HG03457 (cell line): ENCODE results near the gene APMAP.
"Not testable (repeated sequence)": the region's sequence is repeated elsewhere in the genome, so short reads cannot be mapped to it uniquely, and the experiment has no call there.

Experiments used
- ATAC-seq: cut with Tn5 transposase; IDR thresholded peaks from one replicate; pipeline ENCODE4 v1.9.1; 2021; ENCODE audit warnings: moderate number of reproducible peaks; ENCODE audit not compliant: unreplicated experiment

APMAP gene

DNA sequence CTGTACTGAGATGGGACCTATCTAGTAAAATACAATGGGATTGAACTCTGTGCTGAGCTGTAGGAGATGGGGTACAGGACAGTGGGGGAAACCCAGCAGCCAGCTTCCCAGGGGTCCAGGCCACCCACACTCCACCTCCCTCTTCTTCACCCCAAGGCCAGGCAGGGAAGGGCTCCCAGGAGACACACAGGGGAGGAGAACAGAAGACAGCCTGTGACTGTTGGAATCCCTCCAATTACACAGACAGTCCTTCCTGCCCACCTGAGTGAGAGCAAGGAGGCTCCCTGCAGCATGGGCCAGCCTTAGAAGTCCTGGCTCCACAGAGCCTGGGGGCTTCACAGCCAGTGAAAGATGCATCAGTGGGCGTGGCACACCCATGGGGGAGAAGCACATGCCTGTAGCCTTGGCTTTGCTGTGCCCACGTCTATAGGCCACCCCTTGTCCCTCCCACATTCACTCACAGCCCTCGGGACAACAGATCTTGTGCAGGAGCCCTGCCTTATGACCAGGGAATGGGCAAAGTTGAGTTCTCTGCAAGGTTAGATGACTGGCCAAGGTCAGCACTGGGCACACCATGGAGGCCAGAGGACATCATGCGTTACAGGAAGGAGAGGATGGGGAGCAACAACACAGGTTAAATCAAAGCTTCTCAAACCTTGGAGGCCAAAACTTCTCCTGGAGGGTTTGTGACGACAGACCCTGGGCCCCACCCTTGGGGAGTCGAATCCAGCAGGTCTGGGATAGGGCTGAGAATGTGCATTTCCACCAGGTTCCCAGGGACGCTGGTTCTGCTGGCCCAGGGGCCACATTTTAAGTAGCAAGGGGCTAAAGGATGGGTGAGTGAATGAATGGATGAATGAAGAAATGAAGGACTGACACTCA, 55.8 kb downstream of the APMAP start:
- no peak for ATAC-seq

DNA sequence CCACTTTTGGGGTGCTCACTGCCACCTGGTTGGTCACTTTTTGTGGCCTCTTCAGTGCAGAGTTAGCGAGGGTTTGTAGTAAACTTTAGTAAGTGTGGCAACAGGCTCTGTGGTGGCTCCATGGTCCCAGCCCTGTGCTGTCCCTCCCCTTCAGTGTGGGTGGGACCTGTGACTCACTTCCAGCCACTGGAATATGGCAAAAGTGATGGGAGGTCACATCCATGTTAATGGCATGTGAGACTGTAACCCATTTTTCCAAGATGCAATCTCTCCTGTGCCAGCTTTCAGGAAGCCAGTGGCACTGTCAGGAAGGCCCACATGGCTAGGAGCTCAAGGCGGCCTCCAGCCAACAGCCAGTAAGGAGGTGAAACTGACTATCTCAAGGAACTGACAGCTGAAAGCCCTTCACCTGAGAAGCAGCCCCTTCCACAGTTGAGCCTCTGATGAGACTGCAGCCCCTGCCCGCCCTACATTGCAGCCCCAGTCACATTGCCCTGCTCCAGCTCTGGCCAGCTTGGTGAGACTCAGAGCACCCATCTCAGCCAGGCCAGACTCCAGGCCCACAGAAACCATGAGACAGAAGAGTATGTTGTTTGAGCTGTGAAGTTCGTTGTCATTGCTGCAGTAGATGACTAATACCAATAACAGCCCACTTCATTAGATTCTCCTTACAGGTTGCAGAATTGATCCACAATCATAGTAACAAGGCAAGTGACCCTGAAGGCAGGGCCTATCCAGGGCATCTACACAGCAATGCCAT, 56.6 kb downstream of the APMAP start:
- ATAC-seq: no peak

DNA sequence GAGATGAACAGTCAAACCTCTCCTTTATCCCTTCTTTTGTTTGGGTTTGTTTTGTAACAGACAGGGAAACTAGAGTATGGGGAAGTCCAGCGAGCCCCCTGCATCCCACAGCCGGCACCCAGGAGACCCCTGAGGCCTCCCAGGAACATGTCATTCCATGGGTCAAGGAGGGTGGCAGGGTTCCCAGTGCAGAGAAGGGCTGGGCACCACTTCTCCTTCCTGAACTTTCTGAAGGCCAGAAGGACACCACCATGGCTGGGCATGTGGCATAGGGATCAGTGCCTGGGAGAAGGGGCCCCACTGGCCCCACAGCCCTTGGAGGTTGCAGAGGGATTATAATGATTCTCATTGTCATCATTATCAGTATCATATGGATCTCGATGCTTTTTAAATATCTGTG, 57.4 kb downstream of the APMAP start:
- ATAC-seq: no peak

DNA sequence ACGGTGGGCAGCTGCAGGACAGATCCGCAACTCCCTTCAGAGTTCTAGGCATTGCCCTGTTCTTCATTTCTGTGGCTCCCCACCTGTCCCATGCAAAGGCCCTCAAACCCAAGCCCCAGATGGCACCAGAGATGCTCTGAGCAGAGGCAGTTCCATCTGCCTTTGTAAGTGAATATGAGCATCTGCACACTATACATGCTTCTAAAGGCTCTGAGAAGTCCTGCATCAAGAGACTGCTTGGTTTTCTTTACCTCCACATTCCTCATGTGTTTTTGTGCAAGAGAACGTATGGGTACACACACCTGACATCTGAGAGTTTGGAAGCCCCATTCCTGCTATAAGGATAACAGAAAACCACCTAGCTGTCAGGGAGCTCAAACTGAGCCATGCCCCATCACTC, 57.8 kb downstream of the APMAP start:
- no peak for ATAC-seq

DNA sequence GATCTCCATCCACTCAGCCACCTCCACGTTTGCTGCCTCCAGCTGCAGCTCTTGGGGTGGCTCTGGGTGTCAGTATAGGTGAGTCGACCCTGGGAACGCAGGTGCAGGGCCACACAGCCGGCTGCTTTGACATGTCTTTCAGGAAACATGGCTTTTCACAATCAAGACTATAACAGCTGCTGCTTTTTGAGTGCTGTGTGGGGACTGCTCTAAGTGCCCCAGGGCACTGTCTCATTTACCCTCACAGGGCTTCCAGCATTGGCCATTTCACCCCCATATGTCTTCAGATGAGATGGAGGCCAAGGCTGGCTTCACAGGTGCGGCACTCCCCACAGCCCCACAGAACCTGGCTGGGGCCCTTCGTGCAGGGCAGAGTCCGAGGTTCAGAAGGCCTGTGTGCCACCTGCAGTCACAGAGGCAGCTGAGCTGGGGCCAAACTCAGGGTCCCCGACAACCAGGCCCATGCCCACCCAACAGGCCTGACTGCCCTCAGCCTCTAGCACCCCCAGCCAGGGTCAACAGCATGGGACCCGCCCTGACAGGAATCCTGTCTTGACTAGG, 58.4 kb downstream of the APMAP start:
- ATAC-seq: no peak

DNA sequence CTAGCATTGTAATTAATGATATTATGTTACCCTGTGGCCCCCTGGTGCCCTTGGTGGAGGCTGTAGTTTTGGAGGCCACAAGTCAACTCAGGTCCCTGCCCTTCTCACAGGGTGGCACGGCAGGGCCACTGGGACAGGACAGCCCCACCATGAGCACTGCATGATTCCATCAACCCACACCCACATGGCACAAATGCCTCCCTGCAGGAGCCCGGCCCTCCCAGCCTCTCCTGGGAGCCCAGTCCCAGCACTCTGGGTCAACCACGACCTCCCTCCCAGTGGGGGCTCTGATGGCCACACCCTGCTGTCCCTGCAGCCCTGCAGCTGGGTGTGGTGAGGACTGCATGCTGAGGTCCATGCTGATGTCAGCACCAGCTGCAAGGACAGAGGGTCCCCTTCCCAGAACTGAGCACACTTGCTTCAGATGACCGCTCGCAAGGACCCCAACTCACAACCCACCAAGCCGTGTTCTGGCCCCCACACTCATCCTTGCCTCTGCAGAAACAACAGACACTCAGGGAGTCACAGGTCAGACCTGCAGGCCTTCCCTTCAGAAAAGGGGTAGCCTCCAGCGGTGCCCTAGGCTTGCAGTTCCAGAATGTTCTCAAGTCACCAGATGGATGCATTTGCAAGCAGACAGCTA, 59.2 kb downstream of the APMAP start:
- ATAC-seq: no peak

DNA sequence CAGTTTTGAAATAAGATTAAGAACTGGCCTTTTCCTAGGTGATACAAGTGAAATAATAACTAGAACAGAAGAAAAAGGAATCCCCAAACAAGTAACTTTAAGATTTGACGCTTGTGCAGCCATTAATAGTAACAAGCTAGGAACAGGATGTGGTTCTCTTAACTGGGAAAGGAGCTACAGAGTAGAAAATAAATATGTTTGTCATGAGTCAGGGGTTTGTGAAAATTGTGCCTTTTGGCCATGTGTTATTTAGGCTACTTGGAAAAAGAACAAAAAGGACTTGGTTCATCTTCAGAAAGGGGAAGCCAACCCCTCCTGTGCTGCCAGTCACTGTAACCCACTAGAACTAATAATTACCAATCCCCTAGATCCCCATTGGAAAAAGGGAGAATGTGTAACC, 60.7 kb downstream of the APMAP start:
- ATAC-seq: not testable (repeated sequence)

DNA sequence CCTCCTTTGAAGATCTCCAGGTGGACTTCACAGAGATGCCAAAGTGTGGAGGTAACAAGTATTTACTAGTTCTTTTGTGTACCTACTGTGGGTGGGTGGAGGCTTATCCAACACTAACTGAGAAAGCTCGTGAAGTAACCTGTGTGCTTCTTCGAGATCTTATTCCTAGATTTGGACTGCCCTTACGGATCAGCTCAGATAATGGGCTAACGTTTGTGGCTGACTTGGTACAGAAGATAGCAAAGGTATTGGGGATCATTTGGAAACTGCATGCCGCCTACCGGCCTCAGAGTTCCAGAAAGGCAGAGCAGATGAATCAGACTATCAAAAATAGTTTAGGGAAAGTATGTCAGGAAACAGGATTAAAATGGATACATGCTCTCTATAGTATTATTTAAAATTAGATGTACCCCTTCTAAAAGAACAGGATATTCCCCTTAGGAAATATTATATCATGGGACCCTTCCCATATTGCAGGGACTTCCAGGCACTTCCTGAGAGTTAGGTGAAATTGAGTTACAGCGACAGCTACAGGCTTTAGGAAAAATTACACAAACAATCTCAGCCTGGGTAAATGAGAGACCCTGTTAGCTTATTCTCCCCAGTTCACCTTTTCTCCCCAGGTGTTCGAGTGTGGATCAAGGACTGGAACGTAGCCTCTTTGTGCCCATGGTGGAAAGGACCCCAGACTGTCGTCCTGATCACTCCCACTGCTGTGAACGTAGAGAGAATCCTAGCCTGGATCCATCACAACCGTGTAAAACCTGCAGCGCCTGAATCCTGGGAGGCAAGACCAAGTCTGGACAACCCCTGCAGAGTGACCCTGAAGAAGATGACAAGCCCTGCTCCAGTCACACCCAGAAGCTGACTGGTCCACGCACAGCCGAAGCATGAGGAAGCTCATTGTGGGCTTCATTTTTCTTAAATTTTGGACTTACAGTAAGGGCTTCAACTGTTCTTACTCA, 61.5 kb downstream of the APMAP start:
- ATAC-seq: not testable (repeated sequence)

DNA sequence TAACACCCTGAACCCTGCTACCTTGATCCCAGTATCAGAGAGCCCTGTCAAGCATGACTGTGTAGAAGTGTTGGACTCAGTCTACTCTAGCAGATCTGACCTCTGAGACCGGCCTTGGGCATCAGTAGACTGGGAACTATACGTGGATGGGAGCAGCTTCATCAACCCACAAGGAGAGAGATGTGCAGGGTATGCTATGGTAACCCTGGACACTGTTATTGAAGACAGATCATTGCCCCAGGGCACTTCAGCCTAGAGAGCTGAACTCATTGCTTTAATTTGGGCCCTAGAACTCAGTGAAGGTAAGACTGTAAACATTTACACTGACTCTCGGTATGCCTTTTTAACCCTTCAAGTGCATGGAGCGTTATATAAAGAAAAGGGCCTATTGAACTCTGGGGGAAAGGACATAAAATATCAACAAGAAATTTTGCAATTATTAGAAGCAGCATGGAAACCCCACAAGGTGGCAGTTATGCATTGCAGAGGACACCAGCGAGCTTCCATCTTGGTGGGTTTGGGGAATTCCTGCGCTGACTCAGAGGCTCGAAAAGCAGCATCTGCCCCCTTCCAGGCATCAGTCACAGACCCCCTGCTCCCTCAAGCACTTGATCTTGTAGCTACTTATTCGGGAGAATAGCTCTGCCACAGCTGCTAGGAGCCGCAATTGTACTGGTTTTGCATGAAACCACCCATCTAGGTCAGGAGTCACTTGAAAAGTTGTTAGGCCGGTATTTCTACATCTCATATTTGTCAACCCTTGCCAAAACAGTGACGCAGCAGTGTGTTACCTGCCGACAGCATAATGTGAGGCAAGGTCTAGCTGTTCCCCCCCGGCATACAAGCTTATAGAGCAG, 62.5 kb downstream of the APMAP start:
- ATAC-seq: not testable (repeated sequence)

DNA sequence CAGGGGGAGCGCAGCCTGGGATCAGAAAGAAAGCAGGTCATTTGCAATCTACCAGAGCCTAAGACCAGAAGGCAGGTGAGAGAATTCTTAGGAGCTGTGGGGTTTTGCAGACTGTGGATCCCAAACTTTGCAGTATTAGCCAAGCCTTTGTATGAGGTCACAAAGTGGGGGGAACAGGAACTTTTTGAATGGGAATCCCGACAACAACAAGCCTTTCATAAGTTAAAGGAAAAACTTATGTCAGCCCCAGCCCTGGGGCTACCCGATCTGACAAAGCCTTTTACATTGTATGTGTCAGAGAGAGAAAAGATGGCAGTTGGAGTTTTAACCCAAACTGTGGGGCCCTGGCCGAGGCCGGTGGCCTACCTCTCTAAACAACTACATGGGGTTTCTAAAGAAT, 63.3 kb downstream of the APMAP start:
- not testable (repeated sequence) for ATAC-seq

DNA sequence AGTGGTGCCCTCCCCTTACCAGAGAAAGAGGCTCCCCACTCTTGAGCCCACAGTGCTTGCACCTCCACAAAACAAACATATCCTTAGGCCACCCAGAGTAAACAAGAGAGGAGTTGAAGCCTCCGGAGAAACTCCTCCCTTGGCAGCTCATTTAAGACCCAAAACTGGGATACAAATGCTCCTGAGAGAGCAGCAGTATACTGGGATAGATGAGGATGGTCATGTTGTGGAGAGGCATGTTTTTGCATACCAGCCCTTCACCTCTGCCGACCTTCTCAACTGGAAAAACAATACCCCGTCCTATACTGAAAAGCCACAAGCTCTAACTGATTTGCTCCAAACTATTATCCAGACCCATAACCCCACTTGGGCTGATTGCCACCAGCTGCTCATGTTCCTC, 71.8 kb downstream of the APMAP start:
- ATAC-seq: not testable (repeated sequence)

DNA sequence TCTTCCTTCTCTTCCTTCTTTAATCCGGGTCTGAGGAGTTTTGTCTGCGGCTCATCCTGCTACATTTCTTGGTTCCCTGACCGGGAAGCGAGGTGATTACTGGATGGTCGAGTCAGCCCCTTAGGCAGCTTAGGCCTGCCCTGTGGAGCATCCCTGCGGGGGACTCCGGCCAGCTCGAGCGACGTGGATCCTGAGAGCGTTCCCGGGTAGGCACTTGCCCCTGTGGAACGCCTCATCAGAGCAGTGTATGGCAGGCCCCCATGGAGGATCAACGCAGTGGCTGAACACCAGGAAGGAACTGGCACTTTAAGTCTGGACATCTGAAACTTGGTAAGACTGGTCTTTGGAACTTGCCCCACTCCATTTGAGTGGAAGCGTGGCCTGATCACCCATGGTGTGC, 72.9 kb downstream of the APMAP start:
- ATAC-seq: not testable (repeated sequence)

DNA sequence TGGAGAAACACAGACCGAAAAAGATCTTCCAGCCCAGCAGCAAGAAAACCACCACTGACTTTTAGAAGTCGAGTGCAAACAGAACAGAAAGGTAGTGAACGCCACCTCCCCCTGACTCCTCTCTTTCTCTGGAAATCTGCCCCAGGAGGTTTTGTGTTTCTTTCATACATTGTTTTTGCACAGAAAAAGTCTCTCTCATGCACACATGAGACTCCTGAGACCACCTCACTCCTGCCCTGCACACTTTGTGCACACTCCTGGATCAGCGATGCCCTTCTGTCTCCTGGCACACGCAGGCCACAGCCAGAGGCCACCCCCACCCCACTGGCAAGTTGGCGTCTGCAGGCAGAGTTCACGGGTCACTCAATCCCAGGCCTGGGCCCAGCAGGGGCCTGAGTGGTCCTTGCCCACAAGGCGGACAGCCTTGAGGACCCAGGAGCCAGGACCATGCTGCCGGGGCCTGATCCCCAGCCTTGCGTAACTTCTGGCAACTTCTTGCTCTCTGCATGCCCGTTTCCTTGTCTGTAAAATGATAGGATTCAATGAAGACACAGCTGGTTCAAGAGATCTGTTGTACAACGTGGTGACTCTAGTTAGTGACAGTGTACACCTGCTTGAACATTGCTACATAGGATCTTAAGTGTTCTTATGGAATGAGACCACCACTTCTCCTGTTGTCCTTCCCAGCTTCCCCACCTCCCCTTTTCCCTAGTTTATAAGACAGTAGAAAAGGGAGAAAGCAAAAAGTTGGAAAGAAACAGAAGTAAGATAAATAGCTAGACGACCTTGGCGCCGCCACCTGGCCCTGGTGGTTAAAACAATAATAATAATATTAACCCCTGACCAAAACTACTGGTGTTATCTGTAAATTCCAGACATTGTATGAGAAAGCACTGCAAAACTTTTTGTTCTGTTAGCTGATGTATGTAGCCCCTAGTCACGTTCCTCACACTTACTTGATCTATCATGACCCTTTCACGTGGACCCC, 73.7 kb downstream of the APMAP start:
- ATAC-seq: no peak

DNA sequence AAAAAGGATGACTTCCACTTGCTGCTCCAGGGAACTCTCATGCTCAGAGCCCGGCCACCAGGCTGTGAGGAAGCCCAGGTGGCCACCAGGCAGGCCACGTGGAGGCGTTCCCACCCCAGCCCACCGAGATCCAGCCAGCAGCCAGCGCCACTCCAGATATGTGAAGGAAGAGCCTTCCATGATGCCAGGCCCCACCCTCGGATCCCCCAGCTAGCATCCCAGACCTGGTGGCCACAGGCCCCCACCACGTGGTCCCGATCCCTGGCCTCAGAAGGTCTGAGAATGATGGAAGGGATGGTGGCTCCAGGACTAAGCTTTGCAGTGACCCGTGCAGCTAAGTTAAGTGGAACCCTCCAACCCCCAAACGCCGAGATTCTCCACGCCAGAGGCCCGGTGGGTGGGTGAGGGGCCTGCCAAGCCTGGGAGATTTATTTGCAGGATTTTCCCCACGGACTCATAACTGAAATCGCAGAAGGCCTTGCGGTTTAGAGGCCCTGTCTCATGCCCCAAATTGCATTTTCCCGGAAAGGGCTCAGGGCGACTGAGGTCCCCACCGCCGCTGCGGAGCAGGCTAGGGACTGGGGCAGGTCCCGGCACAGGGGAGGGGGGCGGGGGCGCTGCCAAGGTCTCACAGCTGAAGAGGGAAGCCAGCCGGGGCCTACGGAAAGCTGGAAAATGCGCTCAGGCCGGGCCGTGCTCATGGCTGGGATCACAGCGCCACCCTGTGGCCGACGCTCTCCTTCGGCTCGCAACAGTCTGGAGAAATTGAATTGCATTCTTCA, 74.6 kb downstream of the APMAP start:
- no peak for ATAC-seq

DNA sequence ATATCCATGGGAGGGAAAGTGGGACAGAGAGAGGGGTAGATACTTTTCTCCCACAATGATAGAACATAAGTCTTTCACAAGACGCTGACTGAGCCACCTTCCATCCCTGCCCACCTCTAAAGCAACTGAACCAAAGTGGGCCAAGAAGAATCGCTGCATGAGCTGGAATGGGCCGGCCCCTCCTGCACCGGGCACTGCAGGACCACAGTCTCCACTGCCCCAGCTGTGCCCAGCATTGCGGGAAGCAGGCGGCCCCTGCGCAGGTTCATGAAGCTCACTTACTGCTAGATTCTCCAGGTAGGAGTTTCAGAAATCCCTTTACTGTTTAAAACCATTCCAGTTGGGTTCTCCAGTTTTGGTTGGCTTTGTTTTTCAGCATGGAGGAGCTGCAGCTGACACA, 75.5 kb downstream of the APMAP start:
- no peak for ATAC-seq

DNA sequence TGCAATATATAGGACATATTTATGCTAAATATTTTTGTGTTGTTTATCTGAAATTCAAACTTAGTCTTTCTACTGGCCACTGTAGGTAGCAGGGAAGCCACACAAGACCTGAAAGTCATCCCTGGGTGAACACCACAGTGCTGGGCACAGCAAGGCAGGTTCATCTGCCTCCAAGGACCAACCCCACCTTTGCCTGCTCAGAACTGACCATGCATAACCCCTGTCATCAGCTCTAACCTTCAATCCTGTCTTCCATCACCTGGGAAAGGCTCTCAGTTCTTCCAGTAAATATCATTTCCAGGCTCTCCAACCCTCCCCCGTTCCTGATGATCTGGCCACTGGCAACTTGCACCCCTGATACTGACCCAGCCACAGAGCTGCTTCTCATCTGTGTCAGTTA, 76.1 kb downstream of the APMAP start:
- no peak for ATAC-seq

DNA sequence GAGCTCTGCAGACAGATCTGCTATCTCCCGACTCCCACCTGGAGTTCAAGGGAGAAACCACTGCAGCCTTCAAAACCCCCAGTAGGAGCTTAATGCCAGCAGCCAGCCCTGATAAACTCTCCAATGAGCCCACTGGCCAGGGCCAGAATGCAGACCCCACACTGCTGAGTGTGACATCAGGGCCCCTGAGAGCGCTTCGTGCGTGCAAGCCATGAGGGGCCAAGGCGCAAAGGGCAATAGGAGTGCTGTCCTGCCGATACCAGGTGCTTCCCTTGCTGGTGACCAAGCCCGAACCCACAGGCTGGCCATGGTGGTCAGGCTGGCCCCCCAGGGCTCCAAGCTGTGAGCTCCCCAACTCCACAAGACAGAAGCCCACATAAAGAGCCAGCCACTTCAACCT, 76.7 kb downstream of the APMAP start:
- ATAC-seq: no peak
